Karpas-422 (cell line): ENCODE results near the gene CRY2. TPM values are rescaled to one million over a fixed set of nuclear protein-coding genes. Genes with fewer than 3 reads are reported as not detected.

Experiments
- DNase-seq: peaks from one replicate; pipeline ENCODE4 v3.0.0-alpha.2; 2015
- H2AFZ ChIP-seq: fragments of 200-600 bp; sonication (generic); 2 replicates; pipeline ENCODE4 v1.6.1; 2014; ENCODE audit warnings: antibody characterized with exemption, low read length, mixed read lengths
- H3K27ac ChIP-seq: fragments of 200-600 bp; sonication (generic); 2 replicates; pipeline ENCODE4 v1.5.1; 2014; ENCODE audit warnings: mild to moderate bottlenecking, low read length, moderate library complexity
- H3K27me3 ChIP-seq: fragments of 200-600 bp; sonication (generic); 2 replicates; pipeline ENCODE4 v1.6.1; 2014; ENCODE audit warnings: low read length, mixed read lengths
- H3K36me3 ChIP-seq: fragments of 200-600 bp; sonication (generic); 2 replicates; pipeline ENCODE4 v1.6.1; 2014; ENCODE audit warnings: low read length, mixed read lengths; ENCODE audit not compliant: insufficient read depth
- H3K4me1 ChIP-seq: fragments of 200-600 bp; sonication (generic); 2 replicates; pipeline ENCODE4 v1.6.1; 2014; ENCODE audit warnings: mild to moderate bottlenecking, low read length, mixed read lengths
- H3K4me2 ChIP-seq: fragments of 200-600 bp; sonication (generic); 2 replicates; pipeline ENCODE4 v1.6.1; 2014; ENCODE audit warnings: low read length, low read depth, mild to moderate bottlenecking; ENCODE audit not compliant: poor library complexity, severe bottlenecking
- H3K4me3 ChIP-seq: fragments of 200-600 bp; sonication (generic); 2 replicates; pipeline ENCODE4 v1.5.1; 2014; ENCODE audit warnings: mild to moderate bottlenecking, antibody characterized with exemption, low read length, mixed read lengths
- H3K79me2 ChIP-seq: fragments of 200-600 bp; sonication (generic); 2 replicates; pipeline ENCODE4 v1.6.1; 2014; ENCODE audit warnings: mild to moderate bottlenecking, low read length, mixed read lengths
- H3K9ac ChIP-seq: fragments of 200-600 bp; sonication (generic); 2 replicates; pipeline ENCODE4 v1.6.0; 2014; ENCODE audit warnings: low read length
- H3K9me2 ChIP-seq: fragments of 200-600 bp; sonication (generic), shearing (Covaris generic); replicated peaks from 2 replicates; pipeline ENCODE4 v1.6.0; 2014; ENCODE audit warnings: mild to moderate bottlenecking, low read length, moderate library complexity; ENCODE audit not compliant: insufficient read depth
- H3K9me3 ChIP-seq: fragments of 300-700, 200-600 bp; sonication (generic); 2 replicates; pipeline ENCODE4 v1.6.1; 2014; ENCODE audit warnings: low read length, mixed read lengths
- H4K20me1 ChIP-seq: fragments of 200-600 bp; sonication (generic); 2 replicates; pipeline ENCODE4 v1.6.1; 2014; ENCODE audit warnings: mild to moderate bottlenecking, antibody characterized with exemption, low read length, low read depth; ENCODE audit not compliant: insufficient read depth
- total RNA-seq: library from RNA; depleted of rRNA; stranded (reverse); fragments of >200 nt; shearing (Covaris generic); gene quantifications from 2 replicates; pipeline ENCODE4 v1.2.3, GENCODE V29; 2014; ENCODE audit warnings: low replicate concordance

CRY2 gene
- total RNA-seq, 1 experiment from 2014 or later: 12.5 TPM

GRCh38 chr11:45872651-45873356 is 25.5 kb downstream of the CRY2 start:
- peak; percentile 81 for DNase-seq
- Histone ChIP-seq H3K27me3 (no peaks in the 10 kb centered on the region), H3K4me3 (no peak overlapping the region), H3K9ac (no peak overlapping the region), H2AFZ (no peak overlapping the region), H3K36me3 (peaks cover 10% of the 10 kb centered on the region; the same call in 1 of the 2 replicates), H3K4me2 (no peak overlapping the region), H3K9me2 (no peaks in the 10 kb centered on the region), H3K79me2 (no peaks in the 10 kb centered on the region), H3K27ac (no peak overlapping the region), H3K9me3 (no peaks in the 10 kb centered on the region), H3K4me1 (peaks cover 18% of the 10 kb centered on the region), H4K20me1 (no peaks in the 10 kb centered on the region)

- H3K4me1 ChIP-seq: peaks cover 18% of the 10 kb centered on the region
- H3K27ac ChIP-seq: no peak overlapping the region
- peaks cover 13% of the 10 kb centered on the region for H3K36me3 ChIP-seq
- H3K79me2 ChIP-seq: no peaks in the 10 kb centered on the region
- H3K27me3 ChIP-seq: no peaks in the 10 kb centered on the region
- H2AFZ ChIP-seq: no peak overlapping the region
- H3K9me3 ChIP-seq: no peaks in the 10 kb centered on the region
- H3K4me3 ChIP-seq: no peak overlapping the region
- no peaks in the 10 kb centered on the region for H4K20me1 ChIP-seq
- DNase-seq: no peak
- no peaks in the 10 kb centered on the region for H3K9me2 ChIP-seq
- no peak overlapping the region for H3K4me2 ChIP-seq
- no peak overlapping the region for H3K9ac ChIP-seq
Observed at GRCh38 chr11:45876401-45876800, 29.1 kb downstream of the CRY2 start.

- H3K4me1 ChIP-seq: peaks cover 18% of the 10 kb centered on the region
- no peak for DNase-seq
- peaks cover 11% of the 10 kb centered on the region for H3K36me3 ChIP-seq
Observed at GRCh38 chr11:45877221-45877620, 29.9 kb downstream of the CRY2 start.

GRCh38 chr11:45877845-45878244 is 30.6 kb downstream of the CRY2 start:
- no peak overlapping the region for H3K4me3 ChIP-seq
- H3K9me2 ChIP-seq: no peaks in the 10 kb centered on the region
- H3K36me3 ChIP-seq: peaks cover 11% of the 10 kb centered on the region
- no peaks in the 10 kb centered on the region for H4K20me1 ChIP-seq
- H3K27me3 ChIP-seq: no peaks in the 10 kb centered on the region
- H3K27ac ChIP-seq: no peak overlapping the region
- no peak overlapping the region for H3K9ac ChIP-seq
- H3K79me2 ChIP-seq: no peaks in the 10 kb centered on the region
- no peak overlapping the region for H3K4me2 ChIP-seq
- no peak for DNase-seq
- peaks cover 17% of the 10 kb centered on the region for H3K4me1 ChIP-seq
- H2AFZ ChIP-seq: no peak overlapping the region
- no peaks in the 10 kb centered on the region for H3K9me3 ChIP-seq

More at GRCh38 chr11:45877221-45877620, 29.9 kb downstream of the CRY2 start:
- Histone ChIP-seq H3K79me2 (no peaks in the 10 kb centered on the region), H3K27ac (no peak overlapping the region), H3K9me2 (no peaks in the 10 kb centered on the region), H3K27me3 (no peaks in the 10 kb centered on the region), H3K9ac (no peak overlapping the region), H2AFZ (no peak overlapping the region), H4K20me1 (no peaks in the 10 kb centered on the region), H3K4me2 (no peak overlapping the region), H3K4me3 (no peak overlapping the region), H3K9me3 (no peaks in the 10 kb centered on the region)

GRCh38 chr11:45879803-45880686 is 32.8 kb downstream of the CRY2 start:
- Histone ChIP-seq H3K79me2 (no peaks in the 10 kb centered on the region), H3K27me3 (no peaks in the 10 kb centered on the region), H3K9me3 (no peaks in the 10 kb centered on the region), H3K9me2 (no peaks in the 10 kb centered on the region), H3K4me2 (no peak overlapping the region), H3K4me1 (peaks cover 12% of the 10 kb centered on the region), H4K20me1 (peaks cover 3% of the 10 kb centered on the region; the same call in 1 of the 2 replicates), H3K36me3 (peaks cover 4% of the 10 kb centered on the region), H3K9ac (no peak overlapping the region), H2AFZ (no peak overlapping the region), H3K27ac (no peak overlapping the region), H3K4me3 (no peak overlapping the region)
- no peak for DNase-seq

- no peaks in the 10 kb centered on the region for H3K9me3 ChIP-seq
- H3K9ac ChIP-seq: no peak overlapping the region
- no peak overlapping the region for H2AFZ ChIP-seq
- peaks cover 8% of the 10 kb centered on the region for H3K4me1 ChIP-seq
- no peaks in the 10 kb centered on the region for H3K27me3 ChIP-seq
- H3K4me2 ChIP-seq: no peak overlapping the region
- H3K36me3 ChIP-seq: peaks cover 4% of the 10 kb centered on the region
- H3K9me2 ChIP-seq: no peaks in the 10 kb centered on the region
- H3K27ac ChIP-seq: no peak overlapping the region
- no peak for DNase-seq
- no peak overlapping the region for H3K4me3 ChIP-seq
- no peaks in the 10 kb centered on the region for H3K79me2 ChIP-seq
- peaks cover 3% of the 10 kb centered on the region; the same call in 1 of the 2 replicates for H4K20me1 ChIP-seq
Observed at GRCh38 chr11:45880772-45881570, 33.7 kb downstream of the CRY2 start.

GRCh38 chr11:45881708-45882368 is 34.6 kb downstream of the CRY2 start:
- no peaks in the 10 kb centered on the region for H3K9me2 ChIP-seq
- DNase-seq: no peak
- no peak overlapping the region for H3K9ac ChIP-seq
- H3K9me3 ChIP-seq: no peaks in the 10 kb centered on the region
- peaks cover 10% of the 10 kb centered on the region for H3K4me1 ChIP-seq
- peaks cover 4% of the 10 kb centered on the region for H3K36me3 ChIP-seq
- peaks cover 3% of the 10 kb centered on the region; the same call in 1 of the 2 replicates for H4K20me1 ChIP-seq
- no peaks in the 10 kb centered on the region for H3K79me2 ChIP-seq
- no peak overlapping the region for H2AFZ ChIP-seq
- H3K4me2 ChIP-seq: no peak overlapping the region
- H3K4me3 ChIP-seq: no peak overlapping the region
- H3K27me3 ChIP-seq: no peaks in the 10 kb centered on the region
- H3K27ac ChIP-seq: no peak overlapping the region
